GM21526 (cell line): Measurements from ENCODE around the gene ZFPL1.
A peak's percentile ranks its signal among the peaks of the same experiment; 100 is the strongest.

ENCODE experiments used
- ATAC-seq: cut with Tn5 transposase; IDR thresholded peaks from one replicate; pipeline ENCODE4 v1.9.1; 2021; ENCODE audit warnings: moderate library complexity; ENCODE audit not compliant: unreplicated experiment, low FRiP score

ZFPL1 gene

DNA sequence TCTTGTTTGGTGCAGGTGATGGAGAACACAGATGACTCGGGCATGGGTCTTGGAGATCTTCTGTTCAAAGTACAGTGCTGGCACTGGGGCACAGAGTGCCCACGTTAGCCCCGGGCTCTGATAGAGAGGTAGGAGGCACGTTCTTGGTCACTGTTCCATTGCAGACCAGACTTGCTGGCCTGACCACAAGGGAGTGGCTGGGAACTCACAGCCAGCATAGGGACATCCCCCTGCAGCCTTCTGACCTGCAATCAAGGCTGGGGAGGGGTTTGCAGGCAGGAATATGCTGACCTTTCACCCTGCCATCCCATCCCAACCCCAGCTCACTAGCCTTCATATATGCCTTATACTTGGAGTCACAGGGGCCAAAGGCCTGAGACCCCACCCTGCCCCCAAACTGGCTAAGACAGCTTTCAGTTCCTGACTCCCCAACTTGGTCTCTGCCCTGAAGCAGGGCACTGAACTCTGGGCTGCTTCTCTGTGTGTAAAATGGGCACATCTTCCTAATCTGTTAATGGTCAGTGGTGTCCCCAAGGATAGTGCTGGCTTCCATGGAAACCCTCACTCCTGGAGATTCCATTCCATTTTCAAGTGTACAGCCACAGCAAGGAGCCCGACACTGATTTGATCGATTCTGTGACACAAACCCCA is 42.7 kb downstream of the ZFPL1 start:
- no peak for ATAC-seq

DNA sequence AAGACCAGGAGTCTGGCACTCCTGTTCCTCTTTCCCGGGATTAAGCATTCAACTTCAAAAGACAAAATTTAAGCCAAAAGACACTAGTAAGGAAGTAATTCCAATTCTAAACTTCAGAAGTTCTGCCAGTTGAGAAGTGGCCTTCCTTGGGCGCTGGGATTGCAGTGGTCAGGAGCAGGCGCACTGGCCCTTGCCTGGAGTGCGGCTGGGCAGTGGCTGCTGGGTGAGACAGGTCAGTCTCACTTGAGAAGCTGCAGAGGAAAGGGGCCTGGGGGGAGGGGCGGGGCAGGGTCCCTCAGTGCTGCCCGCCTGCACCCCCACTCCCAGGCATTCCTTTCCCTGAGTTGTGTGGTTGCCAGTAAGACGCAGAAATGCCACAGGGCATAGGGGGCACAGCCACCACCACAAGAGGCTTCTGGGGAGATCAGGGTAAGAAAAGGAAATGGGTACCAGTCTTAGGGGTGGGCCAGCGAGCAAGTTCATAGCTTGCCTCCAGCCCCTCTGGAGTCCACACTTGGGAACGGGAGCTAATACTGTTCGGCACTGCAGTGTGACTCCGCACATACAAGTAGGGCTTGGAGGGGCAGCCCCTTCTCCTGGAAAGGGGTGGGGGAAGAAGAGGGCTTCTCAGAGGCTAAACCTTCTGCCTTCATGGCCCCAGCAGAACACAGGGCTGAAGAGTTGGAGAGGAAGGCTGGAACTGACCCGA is 43.6 kb downstream of the ZFPL1 start:
- no peak for ATAC-seq

DNA sequence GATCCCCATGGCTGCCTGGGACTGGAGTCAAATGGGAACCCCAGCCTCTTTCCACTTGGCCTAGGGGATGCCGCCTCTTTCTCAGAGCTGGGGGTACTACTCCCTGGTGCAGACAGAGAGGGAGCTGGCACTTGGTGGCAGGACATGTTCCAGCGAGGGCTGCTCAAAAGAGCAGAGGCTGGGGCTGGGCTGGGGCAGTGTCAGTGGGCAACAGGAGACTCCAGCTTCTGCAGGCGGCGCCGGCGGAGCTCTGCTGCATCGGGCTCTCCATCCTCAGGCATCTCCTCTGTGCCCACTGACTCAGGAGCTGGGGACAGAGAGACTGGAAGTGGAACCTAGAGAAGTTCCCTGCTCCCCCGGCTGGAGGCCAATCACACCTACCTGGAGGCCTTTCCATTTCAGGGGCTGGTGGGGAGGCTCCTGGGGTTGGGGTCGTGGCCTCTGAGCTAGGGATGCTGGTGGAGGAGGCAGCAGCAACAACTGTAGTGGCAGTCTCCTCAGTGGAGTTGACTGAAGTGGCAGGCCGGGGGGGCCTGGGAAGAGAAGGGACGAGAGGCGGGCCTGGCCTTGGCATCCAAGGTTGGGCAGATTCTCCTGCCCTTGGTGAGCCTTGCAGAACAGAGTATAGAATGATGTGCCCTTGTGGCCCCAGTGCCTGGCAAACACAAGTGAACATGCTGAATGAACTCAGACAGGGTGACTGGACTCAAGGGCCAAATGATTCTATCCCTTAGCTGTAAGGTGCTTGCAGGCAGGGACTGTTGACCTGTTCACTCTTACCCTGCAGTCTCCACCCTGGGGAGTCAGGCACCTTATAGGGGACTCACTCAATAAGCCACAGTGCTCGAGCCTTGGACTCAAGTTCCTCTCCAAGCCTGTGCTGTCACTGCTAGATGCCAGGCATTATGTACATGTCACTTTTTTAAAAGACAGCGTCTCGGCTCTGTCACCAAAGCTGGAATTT is 44.4 kb downstream of the ZFPL1 start:
- no peak for ATAC-seq

DNA sequence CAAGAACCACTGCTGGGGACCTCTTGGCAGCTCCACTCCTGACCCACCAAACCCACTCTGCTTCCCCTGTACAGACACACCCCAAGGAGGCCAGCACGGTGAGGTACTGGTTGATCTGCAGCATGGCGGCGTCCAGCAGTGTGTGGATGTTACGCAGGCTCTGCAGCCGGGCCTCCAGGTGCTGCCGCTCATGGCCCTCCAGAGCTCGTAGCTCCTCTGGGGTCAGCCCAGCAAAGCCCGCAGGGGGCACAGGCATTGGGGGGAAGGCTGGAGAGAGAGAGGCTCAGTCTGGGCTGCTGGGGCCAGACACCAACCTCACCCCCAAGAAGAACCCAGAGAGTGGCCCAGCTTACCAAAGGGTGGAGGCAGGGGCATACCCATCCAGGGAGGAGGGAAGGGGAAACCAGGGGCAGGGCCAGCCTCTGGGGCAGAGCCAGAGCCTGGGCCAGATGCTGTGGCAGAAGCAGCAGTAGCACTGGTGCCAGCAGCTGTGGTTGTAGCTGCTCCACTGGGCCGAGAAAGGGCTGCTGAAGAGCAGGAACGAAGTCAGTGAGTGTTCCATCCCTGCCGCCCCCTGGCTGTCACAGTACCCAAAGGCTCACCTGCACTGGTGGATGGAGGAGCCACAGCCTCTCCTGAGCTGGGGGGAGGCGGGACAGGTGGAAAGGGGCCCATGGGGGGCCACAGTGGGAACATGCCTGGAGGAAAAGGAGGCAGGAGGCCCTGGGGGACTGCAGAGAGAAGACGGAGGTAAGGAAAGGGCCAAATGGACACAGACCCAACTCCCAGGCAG is 45.8 kb downstream of the ZFPL1 start:
- no peak for ATAC-seq

DNA sequence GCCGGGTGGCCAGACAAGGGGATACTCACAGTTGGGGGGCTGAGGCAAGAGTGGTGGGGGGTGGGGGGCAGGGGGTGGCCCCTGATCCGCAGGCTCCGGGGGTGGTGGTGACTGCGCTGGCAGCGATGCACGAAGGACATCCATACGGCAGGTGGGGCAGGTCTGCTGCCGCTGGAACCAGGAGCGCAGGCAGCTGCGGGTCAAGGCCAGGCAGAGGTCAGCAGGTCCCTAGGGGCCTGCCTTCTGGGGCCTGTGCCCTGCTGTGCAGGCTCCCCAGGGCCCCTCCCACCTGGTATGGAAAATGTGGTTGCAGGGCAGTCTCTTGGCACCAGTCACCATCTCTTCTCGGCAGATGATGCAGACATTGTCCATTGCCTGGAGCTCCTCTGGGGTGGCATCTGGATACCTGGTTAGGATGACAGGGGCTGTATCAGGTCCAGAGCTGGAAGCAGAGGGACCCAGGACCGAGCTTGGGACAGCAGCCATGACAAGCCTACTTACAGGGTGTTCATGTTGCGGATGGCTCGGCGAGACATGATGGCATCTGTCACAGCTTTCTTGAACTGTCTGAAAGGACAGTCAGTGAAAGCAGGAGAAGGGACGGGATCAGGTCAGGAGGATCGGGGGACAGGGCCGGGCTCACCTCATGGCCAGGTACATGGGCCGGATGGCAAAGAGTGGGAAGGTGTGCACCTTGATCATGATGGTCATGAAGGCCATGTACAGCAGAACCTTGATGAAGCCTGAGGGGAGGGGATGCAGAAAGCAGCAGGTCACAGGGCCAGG is 46.8 kb downstream of the ZFPL1 start:
- no peak for ATAC-seq

DNA sequence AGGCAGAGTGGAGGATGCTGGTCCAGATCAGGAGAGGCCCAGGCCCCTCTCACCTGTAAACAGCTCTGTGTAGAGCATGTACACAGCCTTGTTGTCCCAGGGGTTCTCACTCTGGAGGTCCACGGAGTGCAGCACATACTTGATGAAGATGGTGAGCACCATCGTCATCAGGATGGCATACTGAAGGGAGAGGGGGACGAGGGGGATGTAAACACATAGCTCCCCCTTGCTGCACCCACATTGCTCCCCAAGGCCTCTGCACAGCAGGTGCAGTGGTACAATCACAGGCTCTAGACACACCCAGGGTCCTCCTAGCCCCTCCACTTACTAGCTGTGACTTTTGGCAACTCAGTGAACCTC is 47.4 kb downstream of the ZFPL1 start:
- no peak for ATAC-seq

DNA sequence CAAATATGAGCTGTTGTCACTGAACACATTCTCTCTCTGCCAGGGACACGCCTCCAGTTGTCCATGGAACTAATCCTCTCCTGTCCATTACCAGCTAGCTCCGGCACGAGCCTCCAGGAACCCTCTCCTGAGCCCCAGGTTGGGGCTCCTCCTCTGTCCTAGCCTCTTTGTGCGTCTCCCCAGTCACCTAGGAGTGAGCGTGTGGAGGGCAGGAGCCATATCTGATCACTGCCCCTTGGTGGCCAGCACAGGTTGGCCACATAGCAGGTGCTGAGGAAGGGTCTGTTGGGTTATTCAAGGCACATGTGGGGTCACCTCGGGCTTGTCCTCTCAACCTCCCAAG is 47.8 kb downstream of the ZFPL1 start:
- no peak for ATAC-seq

DNA sequence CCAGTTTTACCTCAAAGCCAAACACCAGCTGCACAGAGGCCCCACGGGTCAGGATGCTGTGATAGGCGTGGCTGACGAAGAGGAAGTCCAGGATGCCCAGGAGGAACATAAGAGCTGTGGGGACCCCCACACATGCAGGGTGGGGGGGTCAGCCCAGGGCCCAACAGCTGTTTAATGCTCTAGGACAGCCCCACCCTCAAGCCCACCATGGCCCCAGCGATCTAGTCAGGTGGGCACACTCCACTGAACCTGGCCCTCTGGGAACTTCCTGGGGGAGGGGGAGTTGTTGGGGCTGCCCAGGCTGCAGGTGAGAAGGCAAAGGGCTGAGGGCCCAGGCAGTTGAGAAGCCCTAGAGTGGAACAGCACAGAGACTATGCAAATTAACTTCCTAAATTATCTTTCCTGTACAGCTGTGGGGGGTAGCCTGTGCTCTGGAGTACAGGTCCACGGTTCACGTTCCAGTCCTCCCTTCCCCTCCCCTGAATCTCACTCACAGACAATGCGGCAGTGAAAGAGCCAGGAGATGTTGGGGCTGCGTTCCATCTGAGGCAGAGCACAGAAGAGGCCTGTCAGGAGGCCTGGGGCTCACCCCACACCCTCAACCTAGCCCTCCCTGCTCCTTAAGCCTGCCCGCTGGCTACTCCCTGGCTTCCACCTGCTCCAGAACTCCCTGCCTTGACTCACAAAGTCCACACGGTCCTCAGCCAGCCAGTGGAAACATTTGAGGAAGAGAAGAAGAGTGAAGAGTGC is 48.4 kb downstream of the ZFPL1 start:
- ATAC-seq, result no peak

DNA sequence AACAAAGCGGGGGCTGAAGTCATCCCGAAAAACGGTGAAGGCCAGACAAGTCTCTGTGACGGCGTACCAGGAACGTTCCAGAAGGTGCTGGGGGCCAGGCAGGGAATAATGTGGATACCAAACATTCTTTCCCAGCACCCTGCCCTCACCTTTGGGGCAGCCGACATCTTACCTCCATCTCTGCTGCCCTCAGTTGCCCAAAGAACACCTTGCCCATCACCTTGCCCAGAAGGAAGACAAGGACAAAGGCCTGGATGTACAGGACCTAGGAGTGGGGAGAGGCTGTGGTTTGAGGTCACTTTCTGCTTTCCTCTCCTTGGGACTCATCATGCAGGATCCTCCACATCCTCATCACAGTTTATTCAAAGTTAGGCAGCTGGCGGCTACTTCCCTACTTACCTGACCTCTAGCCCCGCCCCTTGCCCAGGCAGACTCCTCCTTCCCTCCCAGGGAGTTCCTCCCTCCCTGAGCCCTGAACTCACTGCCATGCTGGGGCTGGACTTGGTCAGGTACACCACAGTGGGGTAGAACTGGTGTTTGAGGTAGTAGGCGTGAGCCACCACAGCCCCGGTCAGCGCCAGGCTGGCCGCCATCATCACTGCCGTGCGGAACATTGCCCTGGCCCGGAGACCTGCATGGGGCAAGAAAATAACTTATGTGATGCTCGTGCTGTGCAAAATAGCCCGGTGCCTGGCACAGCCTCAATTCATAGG is 49.1 kb downstream of the ZFPL1 start:
- ATAC-seq, result no peak

DNA sequence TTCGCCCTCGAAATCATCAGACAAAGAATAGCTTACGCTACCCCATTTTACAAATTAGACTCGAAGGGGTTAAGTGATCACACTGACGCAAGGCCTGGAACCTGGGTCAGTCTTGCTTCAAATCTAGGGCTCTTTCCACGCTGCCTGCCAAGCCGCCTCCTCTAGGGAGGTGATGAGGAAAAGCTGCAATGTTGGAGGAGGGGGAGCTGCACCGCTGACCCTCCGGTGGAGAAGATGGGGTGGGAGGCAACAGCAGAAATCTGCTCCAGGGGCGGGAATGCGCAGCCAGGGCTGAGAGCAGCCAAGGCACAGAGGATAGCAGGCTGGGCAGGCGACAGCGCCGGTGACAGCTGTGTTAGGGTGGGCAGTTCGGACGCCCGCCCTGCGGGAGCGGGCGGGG is 49.7 kb downstream of the ZFPL1 start:
- ATAC-seq, result no peak

DNA sequence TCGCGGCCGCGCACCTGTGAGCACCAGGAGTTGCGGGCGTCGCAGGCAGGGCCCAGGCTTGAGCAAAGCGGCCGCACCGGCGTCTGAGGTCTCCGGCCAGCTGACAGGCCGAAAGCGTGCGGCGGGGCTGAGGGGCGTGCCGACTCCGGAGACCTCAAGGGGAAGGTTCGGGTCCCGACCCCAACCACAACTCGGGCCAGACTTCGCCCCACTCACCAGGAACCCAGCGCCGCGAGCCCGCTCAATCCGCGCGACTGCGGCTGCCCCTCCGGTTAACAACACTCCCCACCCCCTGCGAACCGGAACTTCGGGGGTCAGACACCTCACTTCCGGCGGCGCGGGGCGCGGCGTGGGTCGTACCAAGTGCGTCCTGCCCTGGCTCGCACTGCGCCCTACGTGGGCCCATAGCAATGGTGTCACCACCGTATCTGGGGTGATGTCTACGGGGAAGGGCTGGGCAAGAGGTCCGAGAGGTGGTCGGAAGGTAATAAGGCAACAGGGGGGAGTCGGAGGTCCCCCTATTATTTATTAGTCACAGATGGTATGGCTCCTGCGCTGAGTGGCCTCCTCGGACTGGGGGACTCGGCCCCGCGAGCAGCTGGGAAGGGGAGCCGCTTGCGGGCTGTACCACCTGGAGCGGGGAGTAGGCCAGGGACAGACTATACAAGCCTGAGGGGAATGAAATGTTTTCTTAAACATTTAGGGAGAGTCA is 50.4 kb downstream of the ZFPL1 start, which contains the start of gene SYVN1:
TSS of gene SYVN1 (minus strand) at position 280 of the 712 bp plus-strand sequence. CDS start 918 bp downstream, outside the sequence.
- peak; percentile 46 for ATAC-seq

DNA sequence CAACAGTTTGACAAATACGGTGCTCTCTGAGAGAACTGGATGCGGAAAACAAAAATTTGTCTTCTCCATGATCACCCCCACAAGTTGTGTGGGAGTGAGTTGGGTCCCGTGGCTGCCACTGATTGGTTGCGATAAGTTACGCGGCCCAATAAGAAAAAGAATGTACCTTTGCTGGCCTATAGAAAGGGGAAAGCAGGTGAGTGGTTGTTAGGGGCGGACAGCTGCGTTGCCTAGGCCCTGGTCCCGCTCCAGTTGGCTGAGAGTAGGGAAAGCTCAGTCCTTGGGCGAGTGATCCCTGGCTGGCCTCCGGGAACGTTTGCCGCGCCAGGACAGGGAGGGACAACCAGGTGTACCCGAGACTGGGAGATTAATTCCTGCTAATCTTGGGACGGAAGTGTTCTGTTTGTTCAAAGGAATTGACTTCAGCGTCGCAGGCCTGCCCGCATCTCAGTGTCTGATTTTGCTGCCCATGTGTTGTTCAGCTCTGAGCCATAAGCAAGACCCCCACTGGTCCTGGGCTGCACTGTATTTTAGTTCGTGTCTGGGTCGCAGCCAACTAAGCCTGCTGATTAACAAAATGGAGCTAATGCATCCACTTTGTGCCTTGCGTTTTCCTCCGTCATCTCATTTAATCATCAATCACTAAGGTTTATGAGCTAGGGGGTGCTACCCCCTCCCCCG is 51.1 kb downstream of the ZFPL1 start:
- peak; percentile 49 for ATAC-seq

DNA sequence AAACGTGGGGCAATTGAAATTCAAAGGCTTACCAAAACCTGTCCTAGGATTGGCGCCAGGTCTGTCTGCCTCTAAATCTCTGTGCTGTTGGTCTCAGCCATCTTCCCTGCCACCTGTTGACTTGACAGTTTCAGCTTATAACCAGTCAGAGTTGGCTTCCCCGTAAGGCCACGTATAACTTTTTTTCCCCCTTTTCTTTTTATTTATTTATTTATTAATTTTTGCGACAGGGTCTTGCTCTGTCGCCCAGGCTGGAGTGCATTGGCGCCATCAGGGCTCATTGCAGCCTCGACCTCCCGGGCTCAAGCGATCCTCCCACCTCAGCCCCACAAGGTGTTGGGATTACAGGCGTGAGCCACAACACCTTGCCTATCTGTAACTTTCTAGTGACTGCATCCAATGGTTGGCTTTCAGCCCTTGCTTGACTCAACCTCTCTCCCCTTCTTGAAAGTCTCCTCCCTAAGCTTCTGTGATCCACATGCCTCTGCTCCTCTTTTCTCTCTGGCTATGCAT is 51.7 kb downstream of the ZFPL1 start:
- ATAC-seq, result no peak

DNA sequence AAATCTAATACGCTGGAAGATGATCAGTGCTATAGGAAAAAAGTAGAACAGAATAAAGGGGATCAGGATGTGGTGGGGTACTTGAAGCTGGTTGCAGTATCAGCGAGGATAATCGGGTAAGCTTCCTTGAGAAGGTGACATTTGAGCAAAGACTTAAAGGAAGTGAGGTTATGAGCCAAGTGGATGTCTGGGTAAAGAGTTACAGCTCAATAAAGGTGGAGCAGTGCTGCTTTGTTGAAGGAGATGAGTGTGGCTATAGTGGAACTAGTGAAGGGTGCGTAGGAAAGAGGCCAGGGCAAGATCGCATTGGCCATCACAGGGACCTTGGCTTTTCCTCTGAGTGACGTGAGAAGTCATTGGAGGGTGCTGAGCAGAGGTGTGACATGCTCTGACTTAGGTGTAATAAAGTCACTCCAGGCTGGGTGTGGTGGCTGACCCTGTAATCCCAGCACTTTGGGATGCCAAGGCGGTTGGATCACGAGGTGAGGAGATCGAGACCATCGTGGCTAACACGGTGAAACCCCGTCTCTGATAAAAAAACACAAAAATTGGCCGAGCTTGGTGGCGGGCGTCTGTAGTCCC is 52.6 kb downstream of the ZFPL1 start:
- ATAC-seq, result no peak
